ENCODE results near the gene NEU2. TPM values are rescaled to one million over a fixed set of nuclear protein-coding genes. Genes with fewer than 3 reads are reported as not detected.
A peak's percentile ranks its signal among the peaks of the same experiment; 100 is the strongest.
"Not testable (repeated sequence)": the region's sequence is repeated elsewhere in the genome, so short reads cannot be mapped to it uniquely, and the experiment has no call there.

NEU2 gene
- total RNA-seq, 4 donors from 2014 or later, result not detected

- Histone ChIP-seq H3K9me3 (no peaks in the 10 kb centered on the region), H3K27me3 (no peaks in the 10 kb centered on the region), H3K27ac (peak overlapping the region in 2 of 4 donors; percentile 64 to 67), H3K4me1 (peaks cover 3 to 13% of the 10 kb centered on the region in 2 donors), H3K4me3 (no peak overlapping the region), H3K36me3 (no peaks in the 10 kb centered on the region)
- DNase-seq, result no peak
- no peak for ATAC-seq
- no peak for TF ChIP-seq CTCF (IDR thresholded peaks at IDR 0.05 in 4 of 5, conservative IDR thresholded peaks at IDR 0.05 in 1 of 5)
- TF ChIP-seq POLR2A (IDR thresholded peaks at IDR 0.05), result no peak
- intact Hi-C loops (cut with DNase I; ENCODE audit: low total_unique reads) (no loop called here), in situ Hi-C loops (cut with MboI; ENCODE audit: low sequenced_read_pairs in 4 of 4) (loop anchor here in 2 of 4 donors (25.0 kb wide), 1 partner anchor 451 kb away; no protein-coding TSS in a partner anchor)
These were observed 30.4 kb downstream of the NEU2 start for GRCh38 chr2:233062946-233063268.

GRCh38 chr2:233063269-233063975 is 30.9 kb downstream of the NEU2 start:
- ATAC-seq, result peak in 1 of 2 donors; percentile 11
- Histone ChIP-seq H3K4me1 (peaks cover 3 to 13% of the 10 kb centered on the region in 2 donors), H3K9me3 (no peaks in the 10 kb centered on the region), H3K27me3 (no peaks in the 10 kb centered on the region), H3K36me3 (no peaks in the 10 kb centered on the region), H3K4me3 (no peak overlapping the region), H3K27ac (peak overlapping the region in 2 of 4 donors; percentile 64 to 67)
- intact Hi-C loops (cut with DNase I; ENCODE audit: low total_unique reads) (no loop called here), in situ Hi-C loops (cut with MboI; ENCODE audit: low sequenced_read_pairs in 4 of 4) (loop anchor here in 2 of 4 donors (25.0 kb wide), 1 partner anchor 451 kb away; no protein-coding TSS in a partner anchor)
- TF ChIP-seq CTCF (IDR thresholded peaks at IDR 0.05 in 4 of 5, conservative IDR thresholded peaks at IDR 0.05 in 1 of 5), result no peak
- TF ChIP-seq POLR2A (IDR thresholded peaks at IDR 0.05), result no peak
- DNase-seq, result no peak

GRCh38 chr2:233063976-233064411 is 31.5 kb downstream of the NEU2 start:
- Histone ChIP-seq H3K4me3 (no peak overlapping the region), H3K4me1 (peaks cover 3 to 13% of the 10 kb centered on the region in 2 donors), H3K9me3 (no peaks in the 10 kb centered on the region), H3K27me3 (no peaks in the 10 kb centered on the region), H3K36me3 (no peaks in the 10 kb centered on the region), H3K27ac (no peak overlapping the region)
- DNase-seq (no peak), ATAC-seq (no peak)
- TF ChIP-seq CTCF (IDR thresholded peaks at IDR 0.05 in 4 of 5, conservative IDR thresholded peaks at IDR 0.05 in 1 of 5) (no peak), POLR2A (IDR thresholded peaks at IDR 0.05) (no peak)
- intact Hi-C loops (cut with DNase I; ENCODE audit: low total_unique reads), result no loop called here
- in situ Hi-C loops (cut with MboI; ENCODE audit: low sequenced_read_pairs in 4 of 4), result loop anchor here in 2 of 4 donors (25.0 kb wide), 1 partner anchor 452 kb away; no protein-coding TSS in a partner anchor

GRCh38 chr2:233064530-233065199 is 32.2 kb downstream of the NEU2 start:
- H3K4me1 ChIP-seq, result peaks cover 3 to 13% of the 10 kb centered on the region in 2 donors
- H3K9me3 ChIP-seq, result no peaks in the 10 kb centered on the region
- intact Hi-C loops (cut with DNase I; ENCODE audit: low total_unique reads), result no loop called here
- no peak overlapping the region for H3K4me3 ChIP-seq
- no peaks in the 10 kb centered on the region for H3K36me3 ChIP-seq
- TF ChIP-seq POLR2A (IDR thresholded peaks at IDR 0.05), result no peak
- no peak for TF ChIP-seq CTCF (IDR thresholded peaks at IDR 0.05 in 4 of 5, conservative IDR thresholded peaks at IDR 0.05 in 1 of 5)
- no peak for DNase-seq
- no peak for ATAC-seq
- H3K27me3 ChIP-seq, result no peaks in the 10 kb centered on the region
- in situ Hi-C loops (cut with MboI; ENCODE audit: low sequenced_read_pairs in 4 of 4), result loop anchor here in 2 of 4 donors (25.0 kb wide), 1 partner anchor 452 kb away; no protein-coding TSS in a partner anchor
- no peak overlapping the region for H3K27ac ChIP-seq

GRCh38 chr2:233065200-233065589 is 32.7 kb downstream of the NEU2 start:
- ATAC-seq; H3K27ac ChIP-seq; H3K4me3 ChIP-seq; DNase-seq; intact Hi-C loops (cut with DNase I; ENCODE audit: low total_unique reads); H3K36me3 ChIP-seq; H3K27me3 ChIP-seq; H3K9me3 ChIP-seq: not testable (repeated sequence)
- in situ Hi-C loops (cut with MboI; ENCODE audit: low sequenced_read_pairs in 4 of 4), result loop anchor here in 2 of 4 donors (25.0 kb wide), 1 partner anchor 453 kb away; no protein-coding TSS in a partner anchor
- H3K4me1 ChIP-seq, result peaks cover 3 to 13% of the 10 kb centered on the region in 2 donors
